Iris pigment epithelial cell (primary cell): ENCODE results near the gene VAMP5.
"Not testable (repeated sequence)": the region's sequence is repeated elsewhere in the genome, so short reads cannot be mapped to it uniquely, and the experiment has no call there.

Experiments used
- DNase-seq: peaks from one replicate; pipeline ENCODE4 v3.0.0-alpha.2; 2011; ENCODE audit warnings: low read depth

Gene VAMP5

GRCh38 chr2:85584354-85584856 is at the start of gene VAMP5:
Gene VAMP5, plus strand, starts transcription at chr2:85584431. Its CDS starts 60 bp downstream, at chr2:85584491.
- DNase-seq = no peak

GRCh38 chr2:85534881-85535280 is 49.4 kb upstream of the VAMP5 start:
- no peak for DNase-seq

GRCh38 chr2:85536479-85536878 is 47.8 kb upstream of the VAMP5 start:
- peak; percentile 81 for DNase-seq

- peak; percentile 42 for DNase-seq
These were observed 46.4 kb upstream of the VAMP5 start for GRCh38 chr2:85537600-85538506.

- DNase-seq = peak; percentile 87
These were observed 45.5 kb upstream of the VAMP5 start, which contains the start of gene MAT2A for GRCh38 chr2:85538507-85539360. Gene MAT2A, plus strand, starts transcription at chr2:85539168. Its CDS starts 120 bp downstream, at chr2:85539288.

- DNase-seq = peak; percentile 57
These were observed 44.7 kb upstream of the VAMP5 start for GRCh38 chr2:85539361-85540132.

- no peak for DNase-seq
These were observed 44.0 kb upstream of the VAMP5 start for GRCh38 chr2:85540133-85540648.

- no peak for DNase-seq
These were observed 43.0 kb upstream of the VAMP5 start for GRCh38 chr2:85541262-85541661.

GRCh38 chr2:85541753-85542457 is 42.3 kb upstream of the VAMP5 start:
- no peak for DNase-seq

- no peak for DNase-seq
These were observed 41.5 kb upstream of the VAMP5 start for GRCh38 chr2:85542777-85543176.

GRCh38 chr2:85544254-85544691 is 40.0 kb upstream of the VAMP5 start:
- not testable (repeated sequence) for DNase-seq

- not testable (repeated sequence) for DNase-seq
These were observed 39.1 kb upstream of the VAMP5 start for GRCh38 chr2:85544915-85545779.

GRCh38 chr2:85545780-85546240 is 38.4 kb upstream of the VAMP5 start:
- DNase-seq = no peak

GRCh38 chr2:85547089-85547858 is 37.0 kb upstream of the VAMP5 start:
- DNase-seq = no peak

GRCh38 chr2:85547859-85548607 is 36.2 kb upstream of the VAMP5 start:
- DNase-seq = no peak

GRCh38 chr2:85548608-85548900 is 35.7 kb upstream of the VAMP5 start:
- DNase-seq = no peak

- DNase-seq = no peak
These were observed 35.1 kb upstream of the VAMP5 start for GRCh38 chr2:85549095-85549494.

- peak; percentile 91 for DNase-seq
These were observed 34.4 kb upstream of the VAMP5 start for GRCh38 chr2:85549826-85550225.
